Measurements from ENCODE around the gene CARD9.

DNA sequence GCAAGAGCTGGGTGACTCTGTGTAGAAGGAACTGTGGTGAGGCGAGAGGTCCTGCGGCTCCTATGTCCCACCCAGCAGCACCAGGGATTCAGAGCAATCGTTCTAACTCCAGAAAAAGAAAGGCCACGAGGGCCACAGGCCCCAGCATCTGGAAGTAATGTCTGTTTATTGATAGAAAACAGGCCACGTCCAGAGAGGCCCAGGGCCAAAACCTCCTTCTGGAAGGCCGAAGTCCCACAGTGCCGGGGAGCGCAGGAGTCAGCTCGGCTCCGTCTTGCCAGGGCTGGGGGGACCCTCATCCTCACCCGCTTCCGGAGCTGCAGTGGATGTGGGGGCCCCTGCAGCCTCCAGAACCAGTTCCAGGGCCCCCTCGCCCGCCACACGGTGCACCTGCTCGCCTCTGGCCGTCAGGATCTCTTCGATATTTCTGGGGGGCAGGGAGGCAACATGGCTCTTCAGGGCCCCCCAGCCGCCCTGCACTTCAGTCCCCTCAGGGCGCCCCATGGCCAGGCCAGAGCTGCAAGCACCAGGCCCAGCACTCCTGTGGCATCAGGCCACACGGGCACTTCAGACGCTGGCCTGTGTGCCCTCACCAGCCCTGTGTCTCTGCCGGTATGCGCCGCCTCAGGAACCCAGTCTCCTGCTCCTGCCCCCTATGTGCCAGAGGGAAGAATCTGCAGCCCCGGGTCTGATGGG lies 11.6 kb downstream of the CARD9 start:
- TF ChIP-seq, protein P1, sequence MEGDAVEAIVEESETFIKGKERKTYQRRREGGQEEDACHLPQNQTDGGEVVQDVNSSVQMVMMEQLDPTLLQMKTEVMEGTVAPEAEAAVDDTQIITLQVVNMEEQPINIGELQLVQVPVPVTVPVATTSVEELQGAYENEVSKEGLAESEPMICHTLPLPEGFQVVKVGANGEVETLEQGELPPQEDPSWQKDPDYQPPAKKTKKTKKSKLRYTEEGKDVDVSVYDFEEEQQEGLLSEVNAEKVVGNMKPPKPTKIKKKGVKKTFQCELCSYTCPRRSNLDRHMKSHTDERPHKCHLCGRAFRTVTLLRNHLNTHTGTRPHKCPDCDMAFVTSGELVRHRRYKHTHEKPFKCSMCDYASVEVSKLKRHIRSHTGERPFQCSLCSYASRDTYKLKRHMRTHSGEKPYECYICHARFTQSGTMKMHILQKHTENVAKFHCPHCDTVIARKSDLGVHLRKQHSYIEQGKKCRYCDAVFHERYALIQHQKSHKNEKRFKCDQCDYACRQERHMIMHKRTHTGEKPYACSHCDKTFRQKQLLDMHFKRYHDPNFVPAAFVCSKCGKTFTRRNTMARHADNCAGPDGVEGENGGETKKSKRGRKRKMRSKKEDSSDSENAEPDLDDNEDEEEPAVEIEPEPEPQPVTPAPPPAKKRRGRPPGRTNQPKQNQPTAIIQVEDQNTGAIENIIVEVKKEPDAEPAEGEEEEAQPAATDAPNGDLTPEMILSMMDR (tag by site-specific recombination; IDR thresholded peaks at IDR 0.05): no peak
- TF ChIP-seq ZNF785 (tag by site-specific recombination; IDR thresholded peaks at IDR 0.05) (no peak), RBAK (tag by site-specific recombination; IDR thresholded peaks at IDR 0.05) (no peak), ZNF175 (tag by site-specific recombination; IDR thresholded peaks at IDR 0.05) (no peak), YY1 (tag by site-specific recombination; IDR thresholded peaks at IDR 0.05) (no peak), ZNF146 (tag by site-specific recombination; IDR thresholded peaks at IDR 0.05) (no peak), ZNF791 (tag by site-specific recombination; IDR thresholded peaks at IDR 0.05) (no peak), TCF7L2 (IDR thresholded peaks at IDR 0.05; ENCODE audit: borderline replicate concordance, low read depth, low read length) (no peak), KLF1 (tag by site-specific recombination; IDR thresholded peaks at IDR 0.05) (no peak)
- TF ChIP-seq, protein P2, sequence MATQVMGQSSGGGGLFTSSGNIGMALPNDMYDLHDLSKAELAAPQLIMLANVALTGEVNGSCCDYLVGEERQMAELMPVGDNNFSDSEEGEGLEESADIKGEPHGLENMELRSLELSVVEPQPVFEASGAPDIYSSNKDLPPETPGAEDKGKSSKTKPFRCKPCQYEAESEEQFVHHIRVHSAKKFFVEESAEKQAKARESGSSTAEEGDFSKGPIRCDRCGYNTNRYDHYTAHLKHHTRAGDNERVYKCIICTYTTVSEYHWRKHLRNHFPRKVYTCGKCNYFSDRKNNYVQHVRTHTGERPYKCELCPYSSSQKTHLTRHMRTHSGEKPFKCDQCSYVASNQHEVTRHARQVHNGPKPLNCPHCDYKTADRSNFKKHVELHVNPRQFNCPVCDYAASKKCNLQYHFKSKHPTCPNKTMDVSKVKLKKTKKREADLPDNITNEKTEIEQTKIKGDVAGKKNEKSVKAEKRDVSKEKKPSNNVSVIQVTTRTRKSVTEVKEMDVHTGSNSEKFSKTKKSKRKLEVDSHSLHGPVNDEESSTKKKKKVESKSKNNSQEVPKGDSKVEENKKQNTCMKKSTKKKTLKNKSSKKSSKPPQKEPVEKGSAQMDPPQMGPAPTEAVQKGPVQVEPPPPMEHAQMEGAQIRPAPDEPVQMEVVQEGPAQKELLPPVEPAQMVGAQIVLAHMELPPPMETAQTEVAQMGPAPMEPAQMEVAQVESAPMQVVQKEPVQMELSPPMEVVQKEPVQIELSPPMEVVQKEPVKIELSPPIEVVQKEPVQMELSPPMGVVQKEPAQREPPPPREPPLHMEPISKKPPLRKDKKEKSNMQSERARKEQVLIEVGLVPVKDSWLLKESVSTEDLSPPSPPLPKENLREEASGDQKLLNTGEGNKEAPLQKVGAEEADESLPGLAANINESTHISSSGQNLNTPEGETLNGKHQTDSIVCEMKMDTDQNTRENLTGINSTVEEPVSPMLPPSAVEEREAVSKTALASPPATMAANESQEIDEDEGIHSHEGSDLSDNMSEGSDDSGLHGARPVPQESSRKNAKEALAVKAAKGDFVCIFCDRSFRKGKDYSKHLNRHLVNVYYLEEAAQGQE (tag by site-specific recombination; IDR thresholded peaks at IDR 0.05): no peak
- TF ChIP-seq, protein P3, sequence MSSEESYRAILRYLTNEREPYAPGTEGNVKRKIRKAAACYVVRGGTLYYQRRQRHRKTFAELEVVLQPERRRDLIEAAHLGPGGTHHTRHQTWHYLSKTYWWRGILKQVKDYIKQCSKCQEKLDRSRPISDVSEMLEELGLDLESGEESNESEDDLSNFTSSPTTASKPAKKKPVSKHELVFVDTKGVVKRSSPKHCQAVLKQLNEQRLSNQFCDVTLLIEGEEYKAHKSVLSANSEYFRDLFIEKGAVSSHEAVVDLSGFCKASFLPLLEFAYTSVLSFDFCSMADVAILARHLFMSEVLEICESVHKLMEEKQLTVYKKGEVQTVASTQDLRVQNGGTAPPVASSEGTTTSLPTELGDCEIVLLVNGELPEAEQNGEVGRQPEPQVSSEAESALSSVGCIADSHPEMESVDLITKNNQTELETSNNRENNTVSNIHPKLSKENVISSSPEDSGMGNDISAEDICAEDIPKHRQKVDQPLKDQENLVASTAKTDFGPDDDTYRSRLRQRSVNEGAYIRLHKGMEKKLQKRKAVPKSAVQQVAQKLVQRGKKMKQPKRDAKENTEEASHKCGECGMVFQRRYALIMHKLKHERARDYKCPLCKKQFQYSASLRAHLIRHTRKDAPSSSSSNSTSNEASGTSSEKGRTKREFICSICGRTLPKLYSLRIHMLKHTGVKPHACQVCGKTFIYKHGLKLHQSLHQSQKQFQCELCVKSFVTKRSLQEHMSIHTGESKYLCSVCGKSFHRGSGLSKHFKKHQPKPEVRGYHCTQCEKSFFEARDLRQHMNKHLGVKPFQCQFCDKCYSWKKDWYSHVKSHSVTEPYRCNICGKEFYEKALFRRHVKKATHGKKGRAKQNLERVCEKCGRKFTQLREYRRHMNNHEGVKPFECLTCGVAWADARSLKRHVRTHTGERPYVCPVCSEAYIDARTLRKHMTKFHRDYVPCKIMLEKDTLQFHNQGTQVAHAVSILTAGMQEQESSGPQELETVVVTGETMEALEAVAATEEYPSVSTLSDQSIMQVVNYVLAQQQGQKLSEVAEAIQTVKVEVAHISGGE (tag by site-specific recombination; conservative IDR thresholded peaks at IDR 0.05; ENCODE audit: low read depth): no peak

Data from HEK293 (cell line).